ENCODE results near the gene DPH2. TPM values are rescaled to one million over a fixed set of nuclear protein-coding genes. Genes with fewer than 3 reads are reported as not detected.
A peak's percentile ranks its signal among the peaks of the same experiment; 100 is the strongest.

DPH2 gene
- total RNA-seq, 1 experiment from 2014 or later: 41.2 TPM

- H3K4me3 Mint-ChIP-seq (ENCODE audit: low read depth, unreplicated experiment): no peak overlapping the region
- H3K36me3 Mint-ChIP-seq (ENCODE audit: insufficient read depth, unreplicated experiment): peaks cover 28% of the 10 kb centered on the region
- no peaks in the 10 kb centered on the region for H3K27me3 Mint-ChIP-seq (ENCODE audit: unreplicated experiment)
- TF ChIP-seq, protein P1, sequence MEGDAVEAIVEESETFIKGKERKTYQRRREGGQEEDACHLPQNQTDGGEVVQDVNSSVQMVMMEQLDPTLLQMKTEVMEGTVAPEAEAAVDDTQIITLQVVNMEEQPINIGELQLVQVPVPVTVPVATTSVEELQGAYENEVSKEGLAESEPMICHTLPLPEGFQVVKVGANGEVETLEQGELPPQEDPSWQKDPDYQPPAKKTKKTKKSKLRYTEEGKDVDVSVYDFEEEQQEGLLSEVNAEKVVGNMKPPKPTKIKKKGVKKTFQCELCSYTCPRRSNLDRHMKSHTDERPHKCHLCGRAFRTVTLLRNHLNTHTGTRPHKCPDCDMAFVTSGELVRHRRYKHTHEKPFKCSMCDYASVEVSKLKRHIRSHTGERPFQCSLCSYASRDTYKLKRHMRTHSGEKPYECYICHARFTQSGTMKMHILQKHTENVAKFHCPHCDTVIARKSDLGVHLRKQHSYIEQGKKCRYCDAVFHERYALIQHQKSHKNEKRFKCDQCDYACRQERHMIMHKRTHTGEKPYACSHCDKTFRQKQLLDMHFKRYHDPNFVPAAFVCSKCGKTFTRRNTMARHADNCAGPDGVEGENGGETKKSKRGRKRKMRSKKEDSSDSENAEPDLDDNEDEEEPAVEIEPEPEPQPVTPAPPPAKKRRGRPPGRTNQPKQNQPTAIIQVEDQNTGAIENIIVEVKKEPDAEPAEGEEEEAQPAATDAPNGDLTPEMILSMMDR (IDR thresholded peaks at IDR 0.05; ENCODE audit: unreplicated experiment): no peak
- no peaks in the 10 kb centered on the region for H3K9me3 Mint-ChIP-seq (ENCODE audit: low read depth, unreplicated experiment)
- H3K4me1 Mint-ChIP-seq (ENCODE audit: low read depth, unreplicated experiment): peaks cover 41% of the 10 kb centered on the region
- DNase-seq: no peak
- intact Hi-C loops (cut with micrococcal nuclease; ENCODE audit: unreplicated experiment): no loop called here
- BruUV-seq (replicated peaks): no TSS peak
- CTCF ChIA-PET: interaction anchor here (0.6 to 1.0 kb wide), 3 partner anchors 19 to 224 kb away, joined by 3 to 6 read pairs (median 3); no protein-coding TSS in a partner anchor
- no peak overlapping the region for H3K27ac Mint-ChIP-seq (ENCODE audit: unreplicated experiment)
Observed at GRCh38 chr1:43987159-43987902, 17.5 kb downstream of the DPH2 start.

GRCh38 chr1:43990271-43991199, 20.7 kb downstream of the DPH2 start:
- peaks cover 58% of the 10 kb centered on the region for H3K36me3 Mint-ChIP-seq (ENCODE audit: insufficient read depth, unreplicated experiment)
- intact Hi-C loops (cut with micrococcal nuclease; ENCODE audit: unreplicated experiment): no loop called here
- no peaks in the 10 kb centered on the region for H3K9me3 Mint-ChIP-seq (ENCODE audit: low read depth, unreplicated experiment)
- H3K27ac Mint-ChIP-seq (ENCODE audit: unreplicated experiment): peak overlapping the region; percentile 16
- CTCF ChIA-PET: no interaction called here
- H3K4me1 Mint-ChIP-seq (ENCODE audit: low read depth, unreplicated experiment): peaks cover 53% of the 10 kb centered on the region
- TF ChIP-seq, protein P1 (IDR thresholded peaks at IDR 0.05; ENCODE audit: unreplicated experiment): peak; percentile 11
- no peak for DNase-seq
- no peaks in the 10 kb centered on the region for H3K27me3 Mint-ChIP-seq (ENCODE audit: unreplicated experiment)
- BruUV-seq (replicated peaks): no TSS peak
- peak overlapping the region; percentile 98 for H3K4me3 Mint-ChIP-seq (ENCODE audit: low read depth, unreplicated experiment)

GRCh38 chr1:43991200-43991475, 21.3 kb downstream of the DPH2 start:
- no peaks in the 10 kb centered on the region for H3K9me3 Mint-ChIP-seq (ENCODE audit: low read depth, unreplicated experiment)
- CTCF ChIA-PET: no interaction called here
- intact Hi-C loops (cut with micrococcal nuclease; ENCODE audit: unreplicated experiment): no loop called here
- H3K27me3 Mint-ChIP-seq (ENCODE audit: unreplicated experiment): no peaks in the 10 kb centered on the region
- DNase-seq: no peak
- H3K27ac Mint-ChIP-seq (ENCODE audit: unreplicated experiment): peak overlapping the region; percentile 16
- H3K36me3 Mint-ChIP-seq (ENCODE audit: insufficient read depth, unreplicated experiment): peaks cover 63% of the 10 kb centered on the region
- TF ChIP-seq, protein P1 (IDR thresholded peaks at IDR 0.05; ENCODE audit: unreplicated experiment): no peak
- BruUV-seq (replicated peaks): no TSS peak
- peak overlapping the region; percentile 98 for H3K4me3 Mint-ChIP-seq (ENCODE audit: low read depth, unreplicated experiment)
- H3K4me1 Mint-ChIP-seq (ENCODE audit: low read depth, unreplicated experiment): peaks cover 47% of the 10 kb centered on the region

DNA sequence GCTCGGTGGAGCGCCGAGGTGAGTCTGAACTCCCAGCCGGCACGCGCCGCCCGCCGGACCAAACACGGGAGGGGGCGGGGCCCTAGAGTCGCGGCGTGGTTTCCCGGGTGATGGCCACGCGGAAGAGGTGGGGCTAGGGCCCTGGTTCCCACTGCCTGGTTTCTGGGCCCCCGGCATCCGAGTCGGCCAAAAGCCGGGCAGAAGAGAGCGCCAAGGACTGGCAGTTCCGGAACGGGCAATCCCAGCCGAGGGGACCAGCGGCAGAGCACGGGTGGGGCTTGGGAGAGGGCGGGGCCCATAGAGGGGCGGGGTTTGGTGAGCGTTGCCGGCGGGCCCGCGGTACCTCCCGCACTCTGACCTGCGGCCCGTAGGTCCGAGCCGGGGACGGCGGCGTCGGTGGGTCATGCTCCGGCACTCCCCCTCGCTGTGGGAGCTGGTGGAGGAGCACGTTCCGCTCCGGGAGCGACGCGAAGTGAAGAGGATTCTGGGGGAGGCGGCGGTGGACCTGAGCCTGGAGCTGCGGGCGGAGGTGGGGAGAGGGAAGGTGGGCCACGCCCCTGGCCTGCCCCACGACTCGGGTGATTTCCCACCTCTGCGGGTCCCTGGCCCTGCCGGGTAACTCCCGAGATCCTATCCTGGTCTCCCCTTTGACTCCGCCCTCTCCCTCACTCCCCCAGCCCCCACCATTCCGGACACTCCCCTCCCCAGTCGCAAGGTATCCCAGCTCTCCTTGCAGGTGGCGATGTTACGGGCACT, 21.8 kb downstream of the DPH2 start, which contains the start of gene CCDC24:
Gene CCDC24, plus strand, starts transcription at position 124 of the 756 bp plus-strand sequence. Its CDS starts 280 bp downstream, at position 404.
- Mint-ChIP-seq H3K9me3 (ENCODE audit: low read depth, unreplicated experiment) (no peaks in the 10 kb centered on the region), H3K27me3 (ENCODE audit: unreplicated experiment) (no peaks in the 10 kb centered on the region), H3K36me3 (ENCODE audit: insufficient read depth, unreplicated experiment) (peaks cover 68% of the 10 kb centered on the region), H3K27ac (ENCODE audit: unreplicated experiment) (peak within 1 kb of the TSS; percentile 16), H3K4me1 (ENCODE audit: low read depth, unreplicated experiment) (peaks cover 42% of the 10 kb centered on the region), H3K4me3 (ENCODE audit: low read depth, unreplicated experiment) (peak within 1 kb of the TSS; percentile 98)
- TF ChIP-seq, protein P1 (IDR thresholded peaks at IDR 0.05; ENCODE audit: unreplicated experiment): no peak
- BruUV-seq (replicated peaks): TSS peak; percentile 12
- peak; percentile 86 for DNase-seq
- CTCF ChIA-PET: interaction anchor here (0.7 to 1.3 kb wide), 2 partner anchors 45 to 56 kb away, joined by 3 to 4 read pairs; no protein-coding TSS in a partner anchor
- intact Hi-C loops (cut with micrococcal nuclease; ENCODE audit: unreplicated experiment): no loop called here
